Mesendoderm (in vitro differentiated cells): Measurements from ENCODE around the gene BHLHA9.

ENCODE experiments used
- DNase-seq: peaks from one replicate; pipeline ENCODE4 v3.0.0; 2013
- H2AK5ac ChIP-seq: 2 replicates; pipeline ENCODE4 v1.6.1; 2013; ENCODE audit warnings: low read length, inconsistent platforms
- H2BK120ac ChIP-seq: 2 replicates; pipeline ENCODE4 v1.6.1; 2013; ENCODE audit warnings: low read depth, mild to moderate bottlenecking, low read length, moderate library complexity, mixed read lengths
- H2BK15ac ChIP-seq: replicated peaks from 2 replicates; pipeline ENCODE4 v1.6.1; 2013; ENCODE audit warnings: low read depth, mild to moderate bottlenecking, moderate library complexity
- H2BK5ac ChIP-seq: 2 replicates; pipeline ENCODE4 v1.6.1; 2013; ENCODE audit warnings: low read length, inconsistent platforms
- H3K18ac ChIP-seq: 2 replicates; pipeline ENCODE4 v1.6.1; 2013; ENCODE audit warnings: mild to moderate bottlenecking, low read length, mixed read lengths
- H3K23ac ChIP-seq: one replicate; pipeline ENCODE4 v1.6.1; 2013; ENCODE audit warnings: low read length
- H3K27ac ChIP-seq: 2 replicates; pipeline ENCODE4 v1.5.1; 2013; ENCODE audit warnings: low read depth, mild to moderate bottlenecking, inconsistent platforms, low read length, moderate library complexity
- H3K27me3 ChIP-seq: 2 replicates; pipeline ENCODE4 v1.6.1; 2013; ENCODE audit warnings: low read length, control low read depth, mild to moderate bottlenecking, inconsistent platforms; ENCODE audit not compliant: insufficient read depth, poor library complexity
- H3K36me3 ChIP-seq: 2 replicates; pipeline ENCODE4 v1.6.1; 2013; ENCODE audit warnings: low read length, inconsistent platforms; ENCODE audit not compliant: control insufficient read depth, insufficient read depth
- H3K4ac ChIP-seq: one replicate; pipeline ENCODE4 v1.6.1; 2013; ENCODE audit warnings: low read depth, mild to moderate bottlenecking, low read length, moderate library complexity
- H3K4me1 ChIP-seq: 2 replicates; pipeline ENCODE4 v1.6.1; 2013; ENCODE audit warnings: low read depth, low read length, inconsistent platforms; ENCODE audit not compliant: control insufficient read depth
- H3K4me2 ChIP-seq: 2 replicates; pipeline ENCODE4 v1.6.1; 2013; ENCODE audit warnings: low read length
- H3K4me3 ChIP-seq: 2 replicates; pipeline ENCODE4 v1.5.1; 2013; ENCODE audit warnings: mild to moderate bottlenecking, low read length
- H3K56ac ChIP-seq: one replicate; pipeline ENCODE4 v1.6.1; 2013; ENCODE audit warnings: low read length
- H3K79me1 ChIP-seq: 2 replicates; pipeline ENCODE4 v1.6.1; 2013; ENCODE audit warnings: low read length, inconsistent platforms
- H3K79me2 ChIP-seq: 2 replicates; pipeline ENCODE4 v1.6.1; 2013; ENCODE audit warnings: mild to moderate bottlenecking, low read length; ENCODE audit not compliant: control insufficient read depth, insufficient read depth
- H3K9ac ChIP-seq: 2 replicates; pipeline ENCODE4 v1.6.1; 2013; ENCODE audit warnings: low read length, inconsistent platforms
- H4K5ac ChIP-seq: one replicate; pipeline ENCODE4 v1.6.1; 2013; ENCODE audit warnings: low read length
- H4K8ac ChIP-seq: one replicate; pipeline ENCODE4 v1.6.1; 2013; ENCODE audit warnings: low read depth, mild to moderate bottlenecking, control low read depth, low read length, moderate library complexity
- WGBS: extraction: QIAGEN DNeasy Blood & Tissue Kit; methylation state at CpG from one replicate; pipeline ENCODE4 v1.1.7; 2013; ENCODE audit warnings: low lambda C conversion rate, missing lambda C conversion rate; ENCODE audit not compliant: insufficient coverage; ENCODE audit errors: extremely low coverage; 5-methylcytosine and 5-hydroxymethylcytosine counted together

BHLHA9 gene

DNA sequence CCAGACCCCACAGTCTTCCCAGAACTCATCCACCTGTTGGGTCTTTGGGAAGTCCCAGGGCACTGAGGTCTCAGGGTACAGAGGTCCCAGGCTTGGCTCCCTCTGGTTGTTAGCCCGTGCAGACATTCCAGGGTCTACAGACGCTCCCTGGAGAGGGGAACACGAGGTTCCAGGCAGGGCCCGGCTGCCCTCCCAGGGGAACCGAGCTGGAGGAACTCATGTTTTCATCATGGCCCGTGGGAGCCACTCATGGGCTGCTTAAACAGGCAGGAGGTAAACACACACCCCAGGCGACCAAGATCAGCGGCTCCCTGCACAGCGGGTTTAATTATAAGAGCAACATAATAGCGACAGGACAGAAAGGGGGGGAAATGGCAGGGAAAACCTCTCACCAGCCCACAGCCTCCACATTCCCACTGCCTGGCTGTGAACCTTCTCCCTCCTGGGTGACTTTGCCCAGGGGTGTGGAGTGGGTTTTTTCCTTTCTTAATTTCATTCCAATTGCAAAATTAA is 45.7 kb downstream of the BHLHA9 start:
- Histone ChIP-seq H3K56ac (no peak overlapping the region), H2AK5ac (no peak overlapping the region), H3K4me1 (no peaks in the 10 kb centered on the region), H4K5ac (no peak overlapping the region), H3K18ac (no peak overlapping the region), H3K27ac (no peak overlapping the region), H3K79me1 (no peaks in the 10 kb centered on the region), H2BK5ac (no peak overlapping the region), H3K9ac (no peak overlapping the region), H3K4me3 (no peak overlapping the region), H3K23ac (no peak overlapping the region), H3K79me2 (no peaks in the 10 kb centered on the region), H3K4ac (no peak overlapping the region), H2BK15ac (no peak overlapping the region), H2BK120ac (no peak overlapping the region), H3K36me3 (no peaks in the 10 kb centered on the region), H3K4me2 (no peak overlapping the region), H3K27me3 (no peaks in the 10 kb centered on the region), H4K8ac (no peak overlapping the region)
- DNase-seq: no peak
- WGBS: no CpG with 5 or more reads among the region's 10 CpGs
